Kidney (tissue), 14 donors: ENCODE results near the gene GOLGA6L2. TPM values are rescaled to one million over a fixed set of nuclear protein-coding genes. Genes with fewer than 3 reads are reported as not detected.

Source experiments
- DNase-seq, 5 donors: peaks; one replicate each; pipeline ENCODE4 v3.0.0-alpha.2; 2013 to 2020
- FAIRE-seq: peaks from 2 replicates; lab custom pipeline; 2012; peaks lifted over from hg19 to GRCh38; lab: Jason Lieb, UNC
- H3K27ac ChIP-seq, 2 donors: one replicate each; pipeline ENCODE4 v1.7.0; 2013; ENCODE audit warnings: low read depth in 2 of 2, low read length in 2 of 2, inconsistent platforms in 1 of 2
- H3K27me3 ChIP-seq: one replicate; pipeline ENCODE4 v1.7.1; 2013; ENCODE audit warnings: low read length, inconsistent platforms; ENCODE audit not compliant: control insufficient read depth, insufficient read depth
- H3K36me3 ChIP-seq, 3 donors: one replicate each; pipeline versions ENCODE4 v1.7.0 to v1.7.1; 2013; ENCODE audit warnings: low read length in 3 of 3, control low read depth in 1 of 3, inconsistent platforms in 1 of 3; ENCODE audit not compliant: insufficient read depth in 3 of 3, control insufficient read depth in 2 of 3
- H3K4me1 ChIP-seq, 3 donors: one replicate each; pipeline versions ENCODE4 v1.7.0 to v1.7.1; 2013; ENCODE audit warnings: low read length in 3 of 3, inconsistent platforms in 1 of 3, low read depth in 1 of 3; ENCODE audit not compliant: control insufficient read depth in 2 of 3, insufficient read depth in 2 of 3
- H3K4me3 ChIP-seq, 3 donors: one replicate each; pipeline versions ENCODE4 v1.7.0 to v1.8.1; 2013; ENCODE audit warnings: low read length in 3 of 3, control low read depth in 1 of 3, inconsistent platforms in 1 of 3
- H3K9ac ChIP-seq, 3 donors: one replicate each; pipeline versions ENCODE4 v1.7.0 to v1.7.1; 2013; ENCODE audit warnings: low read length in 3 of 3, control low read depth in 1 of 3, inconsistent platforms in 1 of 3
- H3K9me3 ChIP-seq, 3 donors: one replicate each; pipeline versions ENCODE4 v1.7.0 to v1.7.1; 2013; ENCODE audit warnings: low read length in 3 of 3, control low read depth in 1 of 3, inconsistent platforms in 1 of 3; ENCODE audit not compliant: control insufficient read depth in 2 of 3, insufficient read depth in 1 of 3
- intact Hi-C: fragments of 100-400 bp; cut with DNase I; formaldehyde crosslinking; loops from one replicate; pipeline ENCODE4 v1.11.1; 2022
- polyA plus RNA-seq: library from polyadenylated mRNA; stranded (reverse); fragments of 350-450 nt; fragmentation: Illumina TruSeq; extraction: RNeasy Lipid Tissue Mini Kit (QIAGEN cat#74804); gene quantifications from one replicate; pipeline ENCODE4 v1.2.3, GENCODE V29; 2014; ENCODE audit warnings: low read depth, low replicate concordance; ENCODE audit not compliant: insufficient read depth
- total RNA-seq: library from RNA; stranded (reverse); fragmentation: NEBNext Ultra II Directional; extraction: Animal tissue kit (Norgen Biotek cat#: 25700); gene quantifications from one replicate; pipeline ENCODE4 v1.2.1, GENCODE V29; 2021
- TF ChIP-seq, protein P1 (sequence below): IDR thresholded peaks from 3 replicates; pipeline ENCODE4 v1.5.1; 2012; ENCODE audit warnings: mild to moderate bottlenecking, moderate library complexity, borderline replicate concordance; ENCODE audit not compliant: insufficient read depth; ENCODE audit errors: extremely low read depth
- donor health status: control.
- donor health status: control.
- donor health status: control.
- donor health status: control.
- donor health status: control.
- donor health status: DM: yes; HTN: yes; CAD: no.
- donor health status: Normal renal cell carcinoma (clear cell type).

The GOLGA6L2 gene
- total and polyA plus RNA-seq, 2 donors from 2014 or later = not detected

DNA sequence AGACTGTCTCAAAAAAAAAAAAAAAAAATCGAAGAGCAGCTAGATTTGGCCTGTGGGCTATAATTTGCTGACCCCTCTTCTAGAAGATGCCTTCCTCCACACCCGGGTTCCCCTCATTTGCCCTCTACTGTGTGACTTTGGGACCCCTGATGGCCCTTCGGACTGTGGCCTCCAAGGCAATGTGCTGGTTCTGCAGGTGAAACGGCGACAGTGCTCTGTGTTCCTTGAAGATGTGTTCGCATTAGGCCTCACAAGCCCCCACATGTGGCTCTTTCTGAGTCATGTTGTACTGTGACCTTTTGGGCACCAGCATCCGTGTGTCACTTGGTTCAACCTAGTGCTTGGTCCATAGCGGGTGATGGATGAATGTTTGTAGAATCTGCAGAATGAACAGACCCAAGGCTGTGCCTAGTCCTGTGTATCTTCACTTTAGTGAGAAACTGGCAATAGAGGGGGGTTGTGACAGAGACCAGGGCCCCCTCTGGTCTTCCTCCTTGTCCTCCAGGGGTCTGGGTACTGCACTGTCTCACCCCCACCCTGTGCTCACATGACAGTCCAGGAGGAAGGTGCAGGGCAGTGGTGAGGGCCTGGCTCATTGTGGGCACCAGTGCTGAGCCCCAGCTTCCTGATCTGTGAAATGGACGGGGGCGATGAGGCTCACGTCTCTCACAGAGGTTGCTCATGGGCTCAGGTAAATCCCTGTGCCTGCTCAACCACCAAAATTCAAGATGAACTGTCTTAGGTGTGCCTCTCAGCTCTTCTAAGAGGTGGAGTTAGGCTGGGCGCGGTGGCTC, 22.7 kb downstream of the GOLGA6L2 start:
- intact Hi-C loops = no loop called here
- Histone ChIP-seq H3K36me3 (no peaks in the 10 kb centered on the region), H3K4me3 (no peak overlapping the region), H3K27ac (no peak overlapping the region), H3K9ac (no peak overlapping the region), H3K4me1 (no peaks in the 10 kb centered on the region), H3K27me3 (no peaks in the 10 kb centered on the region), H3K9me3 (no peaks in the 10 kb centered on the region)
- TF ChIP-seq, protein P1, sequence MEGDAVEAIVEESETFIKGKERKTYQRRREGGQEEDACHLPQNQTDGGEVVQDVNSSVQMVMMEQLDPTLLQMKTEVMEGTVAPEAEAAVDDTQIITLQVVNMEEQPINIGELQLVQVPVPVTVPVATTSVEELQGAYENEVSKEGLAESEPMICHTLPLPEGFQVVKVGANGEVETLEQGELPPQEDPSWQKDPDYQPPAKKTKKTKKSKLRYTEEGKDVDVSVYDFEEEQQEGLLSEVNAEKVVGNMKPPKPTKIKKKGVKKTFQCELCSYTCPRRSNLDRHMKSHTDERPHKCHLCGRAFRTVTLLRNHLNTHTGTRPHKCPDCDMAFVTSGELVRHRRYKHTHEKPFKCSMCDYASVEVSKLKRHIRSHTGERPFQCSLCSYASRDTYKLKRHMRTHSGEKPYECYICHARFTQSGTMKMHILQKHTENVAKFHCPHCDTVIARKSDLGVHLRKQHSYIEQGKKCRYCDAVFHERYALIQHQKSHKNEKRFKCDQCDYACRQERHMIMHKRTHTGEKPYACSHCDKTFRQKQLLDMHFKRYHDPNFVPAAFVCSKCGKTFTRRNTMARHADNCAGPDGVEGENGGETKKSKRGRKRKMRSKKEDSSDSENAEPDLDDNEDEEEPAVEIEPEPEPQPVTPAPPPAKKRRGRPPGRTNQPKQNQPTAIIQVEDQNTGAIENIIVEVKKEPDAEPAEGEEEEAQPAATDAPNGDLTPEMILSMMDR = no peak
- no peak for FAIRE-seq
- peak in 1 of 5 donors; percentile 17 for DNase-seq

- Histone ChIP-seq H3K9ac (no peak overlapping the region), H3K27me3 (no peaks in the 10 kb centered on the region), H3K27ac (no peak overlapping the region), H3K36me3 (no peaks in the 10 kb centered on the region), H3K4me3 (no peak overlapping the region), H3K9me3 (no peaks in the 10 kb centered on the region), H3K4me1 (no peaks in the 10 kb centered on the region)
- peak in 1 of 5 donors; percentile 43 for DNase-seq
- TF ChIP-seq, protein P1 = no peak
- intact Hi-C loops = no loop called here
- no peak for FAIRE-seq
These were observed 23.9 kb downstream of the GOLGA6L2 start for GRCh38 chr15:23422946-23423708.

DNA sequence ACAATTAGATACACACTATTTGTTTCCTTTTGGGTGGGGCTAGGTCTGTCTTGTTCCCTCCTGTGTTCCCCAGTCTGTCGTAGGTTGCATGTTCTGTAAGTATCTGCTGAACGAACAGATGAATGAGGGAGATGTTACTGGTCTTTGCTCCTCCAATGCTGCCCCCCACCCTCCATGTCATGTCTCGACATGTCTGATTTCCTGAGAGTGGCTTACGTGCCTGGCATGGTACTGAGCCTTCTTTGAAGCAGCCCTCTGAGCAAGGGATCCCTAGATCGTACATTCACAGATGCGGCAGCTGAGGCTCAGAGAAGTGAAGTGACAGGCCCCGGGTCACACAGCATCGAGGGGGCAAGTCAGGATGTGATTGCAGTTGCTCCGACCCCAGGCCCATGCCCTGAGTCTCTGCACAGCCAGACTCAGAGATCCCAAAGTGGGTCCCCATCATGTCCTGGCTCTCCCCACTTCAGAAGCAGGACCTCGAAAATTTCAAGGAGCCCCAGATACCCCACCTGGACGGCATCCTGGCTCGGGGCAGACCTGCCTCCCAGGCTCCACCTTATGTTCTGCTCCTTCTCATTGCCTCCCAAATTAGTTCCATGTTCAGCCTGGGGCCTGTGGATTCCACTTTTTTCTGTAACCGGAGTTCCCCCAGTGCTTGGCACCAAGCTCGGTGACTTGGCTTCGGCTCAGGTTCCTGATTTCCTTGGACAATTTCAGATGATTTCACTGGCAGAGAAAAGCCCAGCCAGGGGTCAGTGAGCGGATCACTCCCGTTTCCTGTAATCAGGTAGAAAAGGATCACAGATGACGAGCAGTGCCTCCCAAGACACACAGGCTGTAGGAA, 24.7 kb downstream of the GOLGA6L2 start:
- TF ChIP-seq, protein P1 = no peak
- H3K27me3 ChIP-seq = no peaks in the 10 kb centered on the region
- intact Hi-C loops = no loop called here
- no peak overlapping the region for H3K27ac ChIP-seq
- no peak overlapping the region for H3K4me3 ChIP-seq
- no peaks in the 10 kb centered on the region for H3K4me1 ChIP-seq
- H3K36me3 ChIP-seq = no peaks in the 10 kb centered on the region
- no peak for FAIRE-seq
- DNase-seq = peak in 1 of 5 donors; percentile 41
- no peak overlapping the region for H3K9ac ChIP-seq
- no peaks in the 10 kb centered on the region for H3K9me3 ChIP-seq
